ENCODE data around the gene ACR.
"Not testable (repeated sequence)": the region's sequence is repeated elsewhere in the genome, so short reads cannot be mapped to it uniquely, and the experiment has no call there.

The ACR gene

GRCh38 chr22:50730013-50730891, 7.8 kb upstream of the ACR start:
- H3K27ac Mint-ChIP-seq: no peak overlapping the region
- no peaks in the 10 kb centered on the region for H3K9me3 Mint-ChIP-seq
- H3K4me3 Mint-ChIP-seq: no peak overlapping the region
- no peaks in the 10 kb centered on the region for H3K36me3 Mint-ChIP-seq (ENCODE audit: low read depth)
- no peak for DNase-seq (ENCODE audit: low spot score)
- no peaks in the 10 kb centered on the region for H3K27me3 Mint-ChIP-seq (ENCODE audit: low read depth)
- H3K4me1 Mint-ChIP-seq (ENCODE audit: low read depth): no peaks in the 10 kb centered on the region

GRCh38 chr22:50730941-50731661, 6.9 kb upstream of the ACR start:
- Mint-ChIP-seq H3K4me1 (ENCODE audit: low read depth) (no peaks in the 10 kb centered on the region), H3K9me3 (no peaks in the 10 kb centered on the region), H3K27me3 (ENCODE audit: low read depth) (no peaks in the 10 kb centered on the region), H3K27ac (no peak overlapping the region), H3K36me3 (ENCODE audit: low read depth) (no peaks in the 10 kb centered on the region), H3K4me3 (no peak overlapping the region)
- no peak for DNase-seq (ENCODE audit: low spot score)

- Mint-ChIP-seq H3K27ac (no peak overlapping the region), H3K27me3 (ENCODE audit: low read depth) (no peaks in the 10 kb centered on the region), H3K9me3 (no peaks in the 10 kb centered on the region), H3K4me1 (ENCODE audit: low read depth) (no peaks in the 10 kb centered on the region), H3K4me3 (no peak overlapping the region), H3K36me3 (ENCODE audit: low read depth) (no peaks in the 10 kb centered on the region)
- no peak for DNase-seq (ENCODE audit: low spot score)
Measured at GRCh38 chr22:50731811-50732624, 6.0 kb upstream of the ACR start.

- H3K9me3 Mint-ChIP-seq: no peaks in the 10 kb centered on the region
- no peak overlapping the region for H3K4me3 Mint-ChIP-seq
- no peak for DNase-seq (ENCODE audit: low spot score)
- no peaks in the 10 kb centered on the region for H3K4me1 Mint-ChIP-seq (ENCODE audit: low read depth)
- no peak overlapping the region for H3K27ac Mint-ChIP-seq
- no peaks in the 10 kb centered on the region for H3K36me3 Mint-ChIP-seq (ENCODE audit: low read depth)
- H3K27me3 Mint-ChIP-seq (ENCODE audit: low read depth): no peaks in the 10 kb centered on the region
Measured at GRCh38 chr22:50732681-50733080, 5.3 kb upstream of the ACR start.

GRCh38 chr22:50733521-50734342, 4.3 kb upstream of the ACR start:
- Mint-ChIP-seq H3K27ac (no peak overlapping the region), H3K36me3 (ENCODE audit: low read depth) (no peaks in the 10 kb centered on the region), H3K4me3 (no peak overlapping the region), H3K27me3 (ENCODE audit: low read depth) (no peaks in the 10 kb centered on the region), H3K9me3 (no peaks in the 10 kb centered on the region), H3K4me1 (ENCODE audit: low read depth) (no peaks in the 10 kb centered on the region)
- DNase-seq (ENCODE audit: low spot score): no peak

GRCh38 chr22:50734343-50734771, 3.6 kb upstream of the ACR start:
- no peaks in the 10 kb centered on the region for H3K9me3 Mint-ChIP-seq
- H3K4me3 Mint-ChIP-seq: no peak overlapping the region
- DNase-seq (ENCODE audit: low spot score): no peak
- H3K36me3 Mint-ChIP-seq (ENCODE audit: low read depth): no peaks in the 10 kb centered on the region
- no peaks in the 10 kb centered on the region for H3K4me1 Mint-ChIP-seq (ENCODE audit: low read depth)
- H3K27ac Mint-ChIP-seq: no peak overlapping the region
- H3K27me3 Mint-ChIP-seq (ENCODE audit: low read depth): no peaks in the 10 kb centered on the region

GRCh38 chr22:50734986-50735738, 2.8 kb upstream of the ACR start:
- no peaks in the 10 kb centered on the region for H3K4me1 Mint-ChIP-seq (ENCODE audit: low read depth)
- no peak for DNase-seq (ENCODE audit: low spot score)
- H3K9me3 Mint-ChIP-seq: no peaks in the 10 kb centered on the region
- no peak overlapping the region for H3K27ac Mint-ChIP-seq
- no peak overlapping the region for H3K4me3 Mint-ChIP-seq
- no peaks in the 10 kb centered on the region for H3K27me3 Mint-ChIP-seq (ENCODE audit: low read depth)
- no peaks in the 10 kb centered on the region for H3K36me3 Mint-ChIP-seq (ENCODE audit: low read depth)

GRCh38 chr22:50735739-50736030, 2.3 kb upstream of the ACR start:
- H3K9me3 Mint-ChIP-seq: no peaks in the 10 kb centered on the region
- no peaks in the 10 kb centered on the region for H3K36me3 Mint-ChIP-seq (ENCODE audit: low read depth)
- H3K27me3 Mint-ChIP-seq (ENCODE audit: low read depth): no peaks in the 10 kb centered on the region
- no peak for DNase-seq (ENCODE audit: low spot score)
- H3K27ac Mint-ChIP-seq: no peak overlapping the region
- H3K4me3 Mint-ChIP-seq: no peak overlapping the region
- no peaks in the 10 kb centered on the region for H3K4me1 Mint-ChIP-seq (ENCODE audit: low read depth)

GRCh38 chr22:50738649-50739227, 734 bp downstream of the ACR start:
- Mint-ChIP-seq H3K36me3 (ENCODE audit: low read depth) (no peaks in the 10 kb centered on the region), H3K27ac (no peak overlapping the region), H3K27me3 (ENCODE audit: low read depth) (no peaks in the 10 kb centered on the region), H3K4me3 (no peak overlapping the region), H3K9me3 (no peaks in the 10 kb centered on the region), H3K4me1 (ENCODE audit: low read depth) (no peaks in the 10 kb centered on the region)
- no peak for DNase-seq (ENCODE audit: low spot score)

GRCh38 chr22:50739279-50739691, 1.3 kb downstream of the ACR start:
- no peak for DNase-seq (ENCODE audit: low spot score)
- Mint-ChIP-seq H3K27me3 (ENCODE audit: low read depth) (no peaks in the 10 kb centered on the region), H3K9me3 (no peaks in the 10 kb centered on the region), H3K4me3 (no peak overlapping the region), H3K27ac (no peak overlapping the region), H3K36me3 (ENCODE audit: low read depth) (no peaks in the 10 kb centered on the region), H3K4me1 (ENCODE audit: low read depth) (no peaks in the 10 kb centered on the region)

- DNase-seq (ENCODE audit: low spot score): no peak
- no peaks in the 10 kb centered on the region for H3K9me3 Mint-ChIP-seq
- no peaks in the 10 kb centered on the region for H3K4me1 Mint-ChIP-seq (ENCODE audit: low read depth)
- no peak overlapping the region for H3K27ac Mint-ChIP-seq
- H3K4me3 Mint-ChIP-seq: no peak overlapping the region
- H3K36me3 Mint-ChIP-seq (ENCODE audit: low read depth): no peaks in the 10 kb centered on the region
- H3K27me3 Mint-ChIP-seq (ENCODE audit: low read depth): no peaks in the 10 kb centered on the region
Measured at GRCh38 chr22:50739894-50740293, 1.9 kb downstream of the ACR start.

- H3K4me3 Mint-ChIP-seq; DNase-seq (ENCODE audit: low spot score); H3K9me3 Mint-ChIP-seq; H3K27me3 Mint-ChIP-seq (ENCODE audit: low read depth); H3K27ac Mint-ChIP-seq; H3K36me3 Mint-ChIP-seq (ENCODE audit: low read depth); H3K4me1 Mint-ChIP-seq (ENCODE audit: low read depth): not testable (repeated sequence)
Measured at GRCh38 chr22:50740714-50741113, 2.7 kb downstream of the ACR start.

GRCh38 chr22:50744424-50744823, 6.4 kb downstream of the ACR start:
- not testable (repeated sequence) for DNase-seq (ENCODE audit: low spot score); H3K4me3 Mint-ChIP-seq; H3K27ac Mint-ChIP-seq; H3K36me3 Mint-ChIP-seq (ENCODE audit: low read depth); H3K27me3 Mint-ChIP-seq (ENCODE audit: low read depth); H3K4me1 Mint-ChIP-seq (ENCODE audit: low read depth); H3K9me3 Mint-ChIP-seq
